ACHN (cell line): ENCODE data around the gene API5.

Experiments used
- DNase-seq: peaks from one replicate; pipeline ENCODE4 v3.0.0-alpha.2; 2015
- in situ Hi-C: cut with HindIII; loops from 2 replicates; pipeline ENCODE4 v1.10.0; 2017; ENCODE audit warnings: low sequenced_read_pairs, low pct_ligation_motif_present, low pct_unique_long_range_greater_than_20kb

The API5 gene

GRCh38 chr11:43358279-43358800 is 46.5 kb downstream of the API5 start:
- DNase-seq, result peak; percentile 7
- in situ Hi-C loops, result no loop called here

- in situ Hi-C loops, result no loop called here
- DNase-seq, result peak; percentile 91
Observed at GRCh38 chr11:43358801-43359421, 47.1 kb downstream of the API5 start, which contains the start of gene TTC17. TTC17 (plus strand) TSS chr11:43358920; CDS start chr11:43358955, 35 bp downstream.

- in situ Hi-C loops, result no loop called here
- DNase-seq, result peak; percentile 42
Observed at GRCh38 chr11:43359422-43359818, 47.6 kb downstream of the API5 start.

GRCh38 chr11:43360361-43361032 is 48.7 kb downstream of the API5 start:
- peak; percentile 12 for DNase-seq
- in situ Hi-C loops, result no loop called here

- in situ Hi-C loops, result no loop called here
- no peak for DNase-seq
Observed at GRCh38 chr11:43366677-43367076, 54.9 kb downstream of the API5 start.

GRCh38 chr11:43367382-43368178 is 55.8 kb downstream of the API5 start:
- DNase-seq, result no peak
- in situ Hi-C loops, result no loop called here

GRCh38 chr11:43376065-43376464 is 64.3 kb downstream of the API5 start:
- DNase-seq, result no peak
- in situ Hi-C loops, result no loop called here

GRCh38 chr11:43376594-43376993 is 64.8 kb downstream of the API5 start:
- in situ Hi-C loops, result no loop called here
- DNase-seq, result no peak

- in situ Hi-C loops, result no loop called here
- no peak for DNase-seq
Observed at GRCh38 chr11:43377389-43377788, 65.6 kb downstream of the API5 start.

- in situ Hi-C loops, result no loop called here
- no peak for DNase-seq
Observed at GRCh38 chr11:43378897-43379296, 67.1 kb downstream of the API5 start.

- in situ Hi-C loops, result no loop called here
Observed at GRCh38 chr11:43381802-43382201, 70.0 kb downstream of the API5 start.

GRCh38 chr11:43382614-43383013 is 70.8 kb downstream of the API5 start:
- in situ Hi-C loops, result no loop called here
- no peak for DNase-seq

More at GRCh38 chr11:43381802-43382201, 70.0 kb downstream of the API5 start:
- DNase-seq, result no peak

- in situ Hi-C loops, result no loop called here
- DNase-seq, result no peak
Observed at GRCh38 chr11:43384393-43384792, 72.6 kb downstream of the API5 start.

GRCh38 chr11:43392713-43393112 is 80.9 kb downstream of the API5 start:
- DNase-seq, result no peak
- in situ Hi-C loops, result no loop called here

GRCh38 chr11:43393765-43394355 is 82.1 kb downstream of the API5 start:
- in situ Hi-C loops, result no loop called here
- DNase-seq, result no peak
